HAP-1 (cell line): Measurements from ENCODE around the gene UST.
"Not testable (repeated sequence)": the region's sequence is repeated elsewhere in the genome, so short reads cannot be mapped to it uniquely, and the experiment has no call there.

Experiments used
- DNase-seq, 2 experiments: peaks; one replicate each; pipeline ENCODE4 v3.0.0-alpha.2; 2016 to 2020; ENCODE audit warnings: low spot score in 2 of 2
- H3K27me3 ChIP-seq: fragments of 250-450 bp; sonication (Bioruptor Pico); 2 replicates; pipeline ENCODE4 v1.5.1; 2020; ENCODE audit warnings: low read depth, mild to moderate bottlenecking, moderate library complexity
- H3K36me3 ChIP-seq: fragments of 250-450 bp; sonication (Bioruptor Pico); replicated peaks from 2 replicates; pipeline ENCODE4 v1.5.1; 2020; ENCODE audit warnings: mild to moderate bottlenecking
- H3K4me1 ChIP-seq: fragments of 250-450 bp; sonication (Bioruptor Pico); 2 replicates; pipeline ENCODE4 v1.5.1; 2020; ENCODE audit warnings: mild to moderate bottlenecking
- H3K4me3 ChIP-seq: fragments of 250-450 bp; sonication (Bioruptor Pico); 2 replicates; pipeline ENCODE4 v1.5.1; 2020; ENCODE audit warnings: mild to moderate bottlenecking, moderate library complexity
- H3K9me3 ChIP-seq: fragments of 250-450 bp; sonication (Bioruptor Pico); 2 replicates; pipeline ENCODE4 v1.5.1; 2020; ENCODE audit warnings: mild to moderate bottlenecking, moderate library complexity
- in situ Hi-C: fragments of 300-500 bp; cut with MboI; formaldehyde crosslinking; loops from 3 replicates; pipeline ENCODE4 v1.14.3; 2020; ENCODE audit warnings: low sequenced_read_pairs, inconsistent platforms, mixed read lengths

The UST gene

DNA sequence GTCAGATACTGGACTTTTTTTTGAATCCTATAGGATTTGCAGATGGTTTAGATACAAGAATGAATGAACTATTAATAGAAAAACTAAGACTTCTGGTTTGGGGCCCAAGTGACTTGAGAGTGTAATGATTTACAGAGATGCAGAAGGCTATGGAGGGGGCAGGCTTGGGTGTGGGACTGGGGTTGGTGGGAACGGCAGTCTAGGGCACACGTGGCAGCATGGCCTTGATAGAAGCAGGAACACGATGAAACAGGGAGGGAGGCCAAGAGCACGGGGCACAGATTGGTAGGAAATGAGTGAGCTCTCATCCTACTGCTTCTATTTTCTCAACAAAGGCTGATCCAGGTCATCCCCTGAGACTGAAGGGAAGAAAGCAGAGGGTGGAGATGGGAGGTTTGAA is 3.4 kb upstream of the UST start:
- Histone ChIP-seq H3K4me3 (no peak overlapping the region), H3K9me3 (no peaks in the 10 kb centered on the region), H3K36me3 (no peaks in the 10 kb centered on the region), H3K27me3 (no peaks in the 10 kb centered on the region), H3K4me1 (peaks cover 6% of the 10 kb centered on the region; the same call in 1 of the 2 replicates)
- no peak for DNase-seq
- in situ Hi-C loops = loop anchor here (10.0 to 25.0 kb wide), 2 partner anchors 201 to 694 kb away; no protein-coding TSS in a partner anchor

DNA sequence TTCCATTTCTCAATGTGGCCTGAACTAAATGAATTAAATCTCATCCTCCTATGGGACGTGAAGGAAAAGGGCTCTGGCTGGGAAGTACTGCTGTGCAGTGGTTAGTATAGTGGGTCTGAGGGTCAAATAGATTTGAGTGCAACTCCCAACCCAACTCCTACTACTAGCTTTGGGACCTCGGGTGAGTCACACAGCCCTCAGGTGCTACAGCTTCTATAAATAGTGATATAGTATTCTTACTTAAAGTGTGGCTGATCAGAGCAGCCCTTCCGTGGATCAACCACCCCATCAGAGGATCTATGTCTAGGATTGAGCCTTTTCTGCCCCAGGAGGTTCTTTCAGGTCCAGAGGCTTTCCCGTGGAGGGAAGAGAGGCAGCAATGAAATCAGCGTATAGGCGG is 904 bp upstream of the UST start:
- Histone ChIP-seq H3K27me3 (no peaks in the 10 kb centered on the region), H3K36me3 (no peaks in the 10 kb centered on the region), H3K4me3 (peak overlapping the region; percentile 87), H3K4me1 (peaks cover 14% of the 10 kb centered on the region; the same call in 1 of the 2 replicates), H3K9me3 (no peaks in the 10 kb centered on the region)
- in situ Hi-C loops = loop anchor here (10.0 to 25.0 kb wide), 2 partner anchors 199 to 691 kb away; no protein-coding TSS in a partner anchor
- DNase-seq = no peak

DNA sequence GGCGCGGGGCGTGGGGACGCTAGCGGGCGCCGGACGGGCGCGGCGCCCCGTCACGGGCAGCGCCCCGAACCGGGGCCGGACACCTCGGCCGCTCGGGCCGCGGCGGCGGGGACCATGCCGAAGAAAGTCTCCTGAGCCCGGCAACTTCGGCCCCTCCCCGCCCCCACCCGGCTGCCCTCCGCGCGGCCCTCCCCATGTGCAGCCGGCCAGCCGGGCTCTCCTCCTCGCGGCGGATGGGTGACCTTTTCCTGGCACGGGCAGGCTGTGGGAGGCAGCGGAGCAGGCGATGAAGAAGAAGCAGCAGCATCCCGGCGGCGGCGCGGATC is 278 bp downstream of the UST start:
- in situ Hi-C loops = loop anchor here (10.0 to 25.0 kb wide), 2 partner anchors 198 to 690 kb away; no protein-coding TSS in a partner anchor
- Histone ChIP-seq H3K4me3 (peak overlapping the region; percentile 87), H3K4me1 (peaks cover 22% of the 10 kb centered on the region), H3K27me3 (no peaks in the 10 kb centered on the region), H3K9me3 (no peaks in the 10 kb centered on the region), H3K36me3 (no peaks in the 10 kb centered on the region)
- peak in 1 of 2 experiments; percentile 60 for DNase-seq

DNA sequence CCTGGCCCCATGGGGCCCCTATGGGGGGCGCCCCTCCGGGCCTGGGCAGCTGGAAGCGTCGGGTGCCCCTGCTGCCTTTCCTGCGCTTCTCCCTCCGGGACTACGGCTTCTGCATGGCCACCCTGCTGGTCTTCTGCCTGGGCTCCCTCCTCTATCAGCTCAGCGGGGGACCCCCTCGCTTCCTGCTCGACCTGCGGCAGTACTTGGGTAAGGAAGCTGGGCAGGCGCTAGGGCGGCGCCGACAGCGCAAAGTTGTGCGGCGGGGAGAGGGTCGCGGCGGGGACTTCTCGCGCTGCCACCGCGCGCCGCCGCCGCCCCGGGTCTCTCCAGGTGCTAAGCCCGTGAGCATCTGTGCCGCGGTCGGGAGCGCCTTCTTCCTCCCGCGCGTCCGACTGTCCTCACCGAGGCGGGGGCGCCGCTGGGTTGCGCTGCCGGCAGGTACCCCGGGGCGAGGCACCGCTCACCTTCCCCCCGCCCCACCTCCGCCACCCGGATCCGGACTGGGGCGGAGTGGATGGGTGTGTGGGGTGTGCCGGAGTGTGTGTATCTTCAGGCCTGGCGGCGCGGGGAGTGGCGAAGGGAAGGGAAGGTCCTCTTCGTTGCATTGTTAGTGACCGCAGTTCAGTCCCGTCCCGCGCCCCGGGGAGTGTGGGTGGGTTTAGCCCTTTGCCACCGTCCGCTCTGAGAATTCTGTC is 788 bp downstream of the UST start:
- H3K9me3 ChIP-seq = no peaks in the 10 kb centered on the region
- DNase-seq = peak; percentile 32 to 70
- peaks cover 27% of the 10 kb centered on the region for H3K4me1 ChIP-seq
- H3K4me3 ChIP-seq = peak overlapping the region; percentile 87
- H3K36me3 ChIP-seq = no peaks in the 10 kb centered on the region
- no peaks in the 10 kb centered on the region for H3K27me3 ChIP-seq
- in situ Hi-C loops = loop anchor here (10.0 to 25.0 kb wide), 2 partner anchors 197 to 690 kb away; no protein-coding TSS in a partner anchor

DNA sequence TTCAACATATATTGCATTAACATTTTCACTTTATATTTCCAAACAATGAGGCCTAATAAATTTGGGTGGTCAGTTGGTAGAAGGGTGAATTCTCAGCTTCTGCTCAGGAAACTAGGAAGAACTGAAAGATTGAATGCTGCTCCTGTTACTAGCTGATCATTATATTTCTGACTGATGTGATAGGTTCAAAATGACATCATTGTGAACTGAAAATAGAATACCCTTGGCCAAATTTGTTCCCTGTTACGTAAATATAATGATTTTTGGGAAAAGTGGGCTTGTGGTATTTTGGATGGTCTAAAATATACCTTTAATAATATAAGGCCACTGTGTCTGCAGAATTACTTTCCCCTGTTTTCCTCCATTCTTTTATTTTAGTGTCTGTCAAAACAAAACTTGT is 2.8 kb downstream of the UST start:
- H3K27me3 ChIP-seq = no peaks in the 10 kb centered on the region
- H3K36me3 ChIP-seq = no peaks in the 10 kb centered on the region
- no peaks in the 10 kb centered on the region for H3K9me3 ChIP-seq
- in situ Hi-C loops = loop anchor here (10.0 to 25.0 kb wide), 2 partner anchors 195 to 688 kb away; no protein-coding TSS in a partner anchor
- peaks cover 34% of the 10 kb centered on the region for H3K4me1 ChIP-seq
- DNase-seq = no peak
- no peak overlapping the region for H3K4me3 ChIP-seq

DNA sequence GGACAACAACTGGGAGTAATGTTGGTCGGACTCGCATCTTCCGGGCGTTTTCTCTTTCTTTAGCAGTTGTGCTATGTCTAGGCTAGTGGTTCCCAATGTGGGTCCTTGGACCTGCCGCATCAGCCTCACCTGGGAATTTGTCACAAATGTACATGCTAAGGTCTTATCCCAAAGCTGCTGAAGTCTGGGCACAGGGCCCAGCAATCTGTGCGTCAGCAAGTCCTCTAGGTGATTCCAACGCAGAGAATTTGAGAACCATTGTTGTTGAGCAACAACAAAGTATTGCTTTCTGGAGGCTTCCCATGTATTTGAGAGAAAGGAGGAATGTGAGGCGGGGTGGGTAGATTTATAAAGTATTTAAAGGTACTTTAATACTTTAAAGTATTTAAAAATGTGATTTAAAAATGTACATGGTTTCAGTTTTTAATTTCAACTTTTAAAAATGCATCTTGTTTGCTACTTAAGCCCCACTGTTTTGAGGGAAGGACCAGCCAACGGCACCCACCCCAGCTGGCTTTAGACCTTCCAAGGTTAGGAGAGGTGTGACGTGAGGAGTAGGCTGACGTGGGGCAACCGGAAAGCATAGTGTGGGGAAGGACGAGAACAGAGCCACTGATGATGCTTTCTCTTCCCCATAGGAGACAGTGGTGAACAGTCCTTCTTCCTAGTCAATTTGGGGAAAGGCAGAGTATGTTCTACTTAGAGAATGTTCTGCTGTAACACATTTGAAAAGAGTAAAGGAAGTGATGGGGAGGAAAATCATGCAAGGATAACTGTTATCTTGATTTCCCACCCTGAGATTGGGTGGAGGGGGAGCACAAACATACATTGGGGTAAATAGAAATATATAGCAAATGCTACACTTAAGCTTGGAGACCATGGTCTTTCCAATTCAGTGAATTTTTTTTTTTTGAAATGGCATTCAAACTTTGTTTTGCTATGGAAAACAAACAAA is 4.3 kb downstream of the UST start:
- no peaks in the 10 kb centered on the region for H3K9me3 ChIP-seq
- no peak for DNase-seq
- H3K36me3 ChIP-seq = no peaks in the 10 kb centered on the region
- H3K4me3 ChIP-seq = no peak overlapping the region
- no peaks in the 10 kb centered on the region for H3K27me3 ChIP-seq
- in situ Hi-C loops = no loop called here
- peaks cover 30% of the 10 kb centered on the region for H3K4me1 ChIP-seq

DNA sequence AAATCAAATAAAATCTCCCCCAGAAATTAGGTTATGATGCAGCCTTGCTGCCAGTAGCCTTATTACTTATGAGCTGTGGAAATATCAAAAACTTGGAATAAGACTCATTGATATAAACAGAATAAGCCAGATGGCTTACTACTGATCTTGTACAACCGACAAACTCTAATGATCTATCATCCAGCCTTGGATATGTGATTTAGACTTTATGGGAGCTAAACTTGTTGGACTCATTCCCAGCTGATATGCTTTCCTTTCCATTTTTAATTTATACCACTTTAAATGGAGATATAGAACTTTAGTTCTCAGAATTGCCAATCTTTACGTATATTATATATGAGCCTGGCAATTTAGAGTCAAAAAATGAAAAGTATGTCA is 5.0 kb downstream of the UST start:
- Histone ChIP-seq H3K4me1 (peaks cover 28% of the 10 kb centered on the region), H3K27me3 (no peaks in the 10 kb centered on the region), H3K4me3 (no peak overlapping the region), H3K9me3 (no peaks in the 10 kb centered on the region), H3K36me3 (no peaks in the 10 kb centered on the region)
- no peak for DNase-seq
- in situ Hi-C loops = no loop called here

DNA sequence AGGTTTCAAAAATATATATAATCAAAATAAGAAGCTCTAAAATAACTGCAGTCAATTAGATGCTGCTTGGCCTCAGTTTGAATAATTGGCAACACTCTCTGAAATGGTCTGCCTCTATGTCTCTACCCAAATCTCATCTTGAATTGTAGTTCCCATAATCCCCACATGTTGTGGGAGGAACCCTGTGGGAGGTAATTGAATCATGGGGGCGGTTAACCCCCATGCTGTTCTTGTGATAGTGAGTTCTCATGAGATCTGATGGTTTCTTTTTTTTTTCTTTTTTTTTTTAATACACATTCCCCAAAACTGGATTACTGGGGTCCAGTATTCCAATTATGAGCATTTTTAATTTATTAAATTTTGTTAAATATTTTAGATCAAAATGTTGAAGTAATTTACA is 8.5 kb downstream of the UST start:
- H3K4me3 ChIP-seq, DNase-seq, in situ Hi-C loops, H3K27me3 ChIP-seq, H3K36me3 ChIP-seq, H3K9me3 ChIP-seq: not testable (repeated sequence)
- peaks cover 20% of the 10 kb centered on the region for H3K4me1 ChIP-seq

DNA sequence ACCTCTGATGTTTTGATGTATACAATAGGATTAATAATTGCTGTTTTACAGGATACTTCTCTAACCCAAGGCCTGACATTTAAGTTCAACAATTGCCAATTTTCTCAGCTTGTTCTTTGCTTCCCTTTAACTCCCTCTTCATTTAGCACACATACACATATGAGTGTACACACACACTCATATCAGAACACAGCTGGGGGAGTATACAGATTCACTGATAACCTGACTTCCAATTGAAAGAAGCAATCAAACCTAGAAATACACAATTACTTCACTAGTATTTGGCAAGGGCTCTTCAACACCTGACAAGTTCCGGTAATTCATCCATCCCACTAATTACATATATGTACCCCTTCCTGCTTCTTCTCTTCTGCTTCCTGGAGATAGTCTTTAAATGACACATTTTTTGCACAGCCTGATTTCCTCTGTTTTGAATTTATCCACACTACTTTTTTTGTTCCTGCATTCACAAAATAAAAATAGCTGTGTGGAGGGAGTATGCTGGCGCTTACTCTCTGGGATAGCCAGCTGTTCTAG is 11.2 kb downstream of the UST start:
- Histone ChIP-seq H3K9me3 (no peaks in the 10 kb centered on the region), H3K36me3 (no peaks in the 10 kb centered on the region), H3K4me1 (peaks cover 14% of the 10 kb centered on the region), H3K4me3 (no peak overlapping the region), H3K27me3 (no peaks in the 10 kb centered on the region)
- in situ Hi-C loops = no loop called here
- no peak for DNase-seq

DNA sequence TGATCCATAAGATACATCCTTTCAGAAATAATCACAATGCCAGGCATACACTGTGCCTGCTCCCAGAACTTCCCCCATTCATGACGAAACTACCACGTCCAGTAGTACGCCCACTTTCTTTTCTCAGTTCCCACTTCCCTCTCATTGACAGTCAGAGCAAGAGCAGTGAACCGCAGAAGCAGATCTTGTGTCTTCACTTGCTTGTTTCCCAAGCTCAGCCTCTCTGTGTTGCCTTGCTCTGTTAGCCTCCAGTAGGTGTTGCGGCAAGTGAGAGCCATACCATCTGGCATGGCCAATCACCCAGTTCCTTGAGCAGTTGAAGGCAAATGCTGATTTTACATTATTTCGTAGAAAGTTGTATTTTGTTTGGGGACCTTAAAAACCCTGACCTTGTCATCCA is 11.7 kb downstream of the UST start:
- Histone ChIP-seq H3K4me1 (peaks cover 10% of the 10 kb centered on the region), H3K9me3 (no peaks in the 10 kb centered on the region; the same call in 1 of the 2 replicates), H3K27me3 (no peaks in the 10 kb centered on the region), H3K4me3 (no peak overlapping the region), H3K36me3 (no peaks in the 10 kb centered on the region)
- DNase-seq = no peak
- in situ Hi-C loops = no loop called here

DNA sequence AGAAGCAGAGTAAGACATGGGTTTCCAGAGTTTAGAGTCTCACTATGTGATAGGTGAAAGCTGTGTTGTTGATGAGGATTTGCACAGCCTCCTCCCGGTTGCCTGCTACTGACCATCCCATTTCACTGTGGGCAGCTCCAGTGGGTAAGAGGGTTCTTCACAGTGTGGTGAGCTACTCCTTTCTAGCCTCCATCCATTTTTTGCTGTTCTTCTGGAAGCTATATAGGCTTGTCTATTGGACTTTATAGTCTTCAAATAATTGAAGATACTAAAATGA is 13.4 kb downstream of the UST start:
- Histone ChIP-seq H3K4me3 (no peak overlapping the region), H3K36me3 (no peaks in the 10 kb centered on the region), H3K4me1 (peaks cover 10% of the 10 kb centered on the region), H3K27me3 (no peaks in the 10 kb centered on the region), H3K9me3 (no peaks in the 10 kb centered on the region; the same call in 1 of the 2 replicates)
- in situ Hi-C loops = no loop called here
- no peak for DNase-seq

DNA sequence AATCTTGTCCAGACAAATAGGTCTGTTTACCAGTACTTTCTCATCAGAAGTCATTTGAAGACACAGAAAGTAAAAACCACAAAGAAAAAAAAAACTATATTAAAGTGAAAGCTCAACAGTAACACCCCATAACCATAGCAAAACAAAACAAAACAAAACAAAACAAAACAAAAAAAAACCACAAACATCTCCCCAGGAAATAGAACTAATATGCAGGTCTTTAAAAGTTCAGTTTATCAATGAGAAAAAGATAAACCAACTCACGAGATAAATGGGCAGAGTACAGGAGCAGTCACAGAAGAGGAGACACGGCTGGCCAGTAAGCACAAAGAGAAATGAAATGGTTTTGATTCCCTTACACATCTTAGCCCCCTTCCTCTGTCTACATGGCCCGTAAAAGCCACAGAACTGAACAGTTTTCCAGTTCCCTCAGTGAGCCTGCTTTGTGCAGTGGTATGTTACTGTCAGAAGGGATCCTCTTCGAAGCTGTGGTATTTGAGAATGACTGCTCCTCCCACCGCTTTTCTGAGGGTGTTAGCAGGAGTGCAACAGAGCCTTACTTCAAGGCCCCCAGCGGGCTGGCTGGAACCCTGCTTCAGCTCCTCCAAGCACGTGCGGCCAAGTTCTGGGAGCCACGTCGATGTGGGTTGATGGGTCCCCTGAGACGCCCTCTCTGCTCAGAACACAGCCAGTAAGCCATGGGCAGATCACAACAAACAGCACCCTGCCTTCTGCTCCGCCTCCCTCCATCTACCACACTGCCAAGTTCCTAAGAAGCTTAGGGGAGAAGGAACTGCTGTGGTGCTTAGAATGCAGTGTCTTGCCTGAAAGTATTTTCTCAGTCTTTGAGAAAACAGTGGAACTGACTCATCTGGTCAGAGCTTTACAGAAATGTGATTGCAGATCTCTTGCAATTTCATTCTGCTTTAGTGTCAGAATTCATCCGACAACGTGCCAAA is 14.0 kb downstream of the UST start:
- H3K27me3 ChIP-seq = no peaks in the 10 kb centered on the region
- H3K36me3 ChIP-seq = no peaks in the 10 kb centered on the region
- H3K9me3 ChIP-seq = no peaks in the 10 kb centered on the region; the same call in 1 of the 2 replicates
- H3K4me1 ChIP-seq = peaks cover 15% of the 10 kb centered on the region
- in situ Hi-C loops = no loop called here
- peak; percentile 60 to 75 for DNase-seq
- no peak overlapping the region for H3K4me3 ChIP-seq

DNA sequence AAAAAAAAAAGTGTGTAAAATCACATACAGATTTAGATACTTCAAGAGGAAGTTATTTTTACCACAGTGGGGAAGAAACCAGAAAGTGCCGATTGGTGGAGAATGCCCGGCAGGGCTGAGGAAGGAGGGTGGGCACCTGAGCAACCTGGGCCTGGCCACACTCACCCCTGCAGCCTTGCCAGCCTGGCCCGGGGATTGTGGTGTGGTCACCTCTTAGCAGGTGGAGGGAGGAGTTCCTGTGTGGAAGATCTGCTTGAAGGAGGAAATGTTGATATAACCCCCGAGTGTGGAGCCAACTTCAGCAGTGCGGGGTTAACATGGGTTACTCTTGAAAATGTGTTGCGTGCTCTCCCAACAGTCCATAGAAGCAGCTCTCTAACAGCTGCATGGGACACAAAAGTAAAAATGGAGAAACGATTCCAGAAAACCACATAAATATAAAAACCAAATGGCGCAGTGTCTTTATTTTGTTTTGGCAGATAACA is 14.7 kb downstream of the UST start:
- no peaks in the 10 kb centered on the region for H3K27me3 ChIP-seq
- no peak for DNase-seq
- H3K4me1 ChIP-seq = peaks cover 23% of the 10 kb centered on the region
- no peaks in the 10 kb centered on the region; the same call in 1 of the 2 replicates for H3K9me3 ChIP-seq
- no peak overlapping the region for H3K4me3 ChIP-seq
- H3K36me3 ChIP-seq = no peaks in the 10 kb centered on the region
- in situ Hi-C loops = no loop called here
